HL-60 (cell line): ENCODE results near the gene SDSL.

Experiments
- CTCF ChIP-seq: IDR thresholded peaks from one replicate; pipeline ENCODE4 v1.5.1; 2011; ENCODE audit warnings: low read length, control low read depth, inconsistent platforms; ENCODE audit not compliant: insufficient read depth
- GABPA ChIP-seq: IDR thresholded peaks from 2 replicates; pipeline ENCODE4 v1.6.1; 2012; ENCODE audit warnings: low read depth
- POLR2AphosphoS5 ChIP-seq: IDR thresholded peaks from 2 replicates; pipeline ENCODE4 v1.6.1; 2012; ENCODE audit warnings: low read depth
- REST ChIP-seq: IDR thresholded peaks from 2 replicates; pipeline ENCODE4 v1.6.1; 2012; ENCODE audit warnings: low read depth; ENCODE audit not compliant: insufficient replicate concordance
- SPI1 ChIP-seq: IDR thresholded peaks from 2 replicates; pipeline ENCODE4 v1.6.1; 2012; ENCODE audit warnings: low read depth, mild to moderate bottlenecking, borderline replicate concordance

- TF ChIP-seq CTCF, result no peak
- no peak for TF ChIP-seq SPI1
- TF ChIP-seq POLR2AphosphoS5, result no peak
- no peak for TF ChIP-seq REST
- TF ChIP-seq GABPA, result no peak
Observed at GRCh38 chr12:113373969-113374368, 48.2 kb upstream of the SDSL start.
